Thyroid gland (tissue), 4 donors: ENCODE results near the gene MESD.

Experiments used
- POLR2A ChIP-seq, 2 donors: fragments of 450-650 bp; IDR thresholded peaks; one replicate each; pipeline ENCODE4 v1.6.1; 2017; ENCODE audit warnings: antibody characterized with exemption in 2 of 2, mild to moderate bottlenecking in 2 of 2, moderate library complexity in 1 of 2
- TF ChIP-seq, protein P1 (sequence below), 6 experiments: fragments of 200-600 bp in 3 of 6; fragments of 450-650 bp in 3 of 6; sonication (generic) in 3 of 6; IDR thresholded peaks; one replicate each; pipeline ENCODE4 v1.5.1; 2016 to 2019; ENCODE audit warnings: antibody characterized with exemption in 6 of 6, mild to moderate bottlenecking in 2 of 6, inconsistent platforms in 1 of 6, moderate library complexity in 1 of 6

DNA sequence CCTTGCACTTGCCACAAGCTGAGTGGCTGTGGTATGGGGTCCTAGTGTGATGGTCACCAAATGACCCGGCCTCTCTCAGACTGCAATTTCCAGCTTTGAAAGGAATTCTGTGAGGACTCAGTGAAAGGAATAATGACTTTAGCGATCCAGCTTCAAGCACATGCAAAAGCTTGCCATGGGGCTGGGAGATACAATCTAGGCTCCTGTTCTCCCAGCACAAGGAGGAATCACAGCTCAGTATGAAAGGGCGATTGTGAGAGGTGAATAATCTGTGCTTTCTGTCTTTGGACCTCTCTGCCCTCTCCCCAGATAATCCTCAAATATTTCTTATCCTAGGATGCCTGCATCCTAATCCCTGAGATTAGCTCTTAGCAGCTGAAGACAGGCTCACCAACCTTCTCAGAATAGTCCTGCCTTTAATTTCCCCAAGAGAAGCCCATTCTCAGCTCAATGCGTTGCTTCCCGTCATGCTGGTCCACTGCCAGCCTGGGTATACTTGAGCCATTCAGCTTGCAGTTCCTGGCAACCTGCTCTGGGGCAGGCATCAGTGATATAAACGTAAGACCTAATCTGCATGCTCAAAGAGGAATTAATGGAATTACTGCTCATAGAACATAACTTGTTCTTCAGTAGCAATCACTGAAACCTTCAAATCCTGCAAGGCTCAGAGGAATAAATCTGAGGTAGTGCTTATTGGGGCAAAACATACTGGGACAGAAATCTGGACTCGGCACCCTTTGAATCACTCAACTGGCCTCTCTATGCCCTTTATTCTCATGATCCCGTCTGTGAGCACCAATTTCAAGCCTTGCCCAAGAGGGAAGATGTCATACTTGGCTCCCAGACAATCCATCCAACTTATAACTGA, 26.2 kb upstream of the MESD start:
- TF ChIP-seq, protein P1, sequence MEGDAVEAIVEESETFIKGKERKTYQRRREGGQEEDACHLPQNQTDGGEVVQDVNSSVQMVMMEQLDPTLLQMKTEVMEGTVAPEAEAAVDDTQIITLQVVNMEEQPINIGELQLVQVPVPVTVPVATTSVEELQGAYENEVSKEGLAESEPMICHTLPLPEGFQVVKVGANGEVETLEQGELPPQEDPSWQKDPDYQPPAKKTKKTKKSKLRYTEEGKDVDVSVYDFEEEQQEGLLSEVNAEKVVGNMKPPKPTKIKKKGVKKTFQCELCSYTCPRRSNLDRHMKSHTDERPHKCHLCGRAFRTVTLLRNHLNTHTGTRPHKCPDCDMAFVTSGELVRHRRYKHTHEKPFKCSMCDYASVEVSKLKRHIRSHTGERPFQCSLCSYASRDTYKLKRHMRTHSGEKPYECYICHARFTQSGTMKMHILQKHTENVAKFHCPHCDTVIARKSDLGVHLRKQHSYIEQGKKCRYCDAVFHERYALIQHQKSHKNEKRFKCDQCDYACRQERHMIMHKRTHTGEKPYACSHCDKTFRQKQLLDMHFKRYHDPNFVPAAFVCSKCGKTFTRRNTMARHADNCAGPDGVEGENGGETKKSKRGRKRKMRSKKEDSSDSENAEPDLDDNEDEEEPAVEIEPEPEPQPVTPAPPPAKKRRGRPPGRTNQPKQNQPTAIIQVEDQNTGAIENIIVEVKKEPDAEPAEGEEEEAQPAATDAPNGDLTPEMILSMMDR (IDR thresholded peaks at IDR 0.05), result no peak
- TF ChIP-seq POLR2A (IDR thresholded peaks at IDR 0.05), result no peak
